Stomach (tissue), 4 donors: ENCODE measurements around the gene NT5C2.

Experiments
- EP300 ChIP-seq: sonication (generic); formaldehyde crosslinking; IDR thresholded peaks from one replicate; pipeline ENCODE4 v1.6.1; 2017; ENCODE audit warnings: antibody characterized with exemption
- TF ChIP-seq, protein P1 (sequence below), 7 experiments: fragments of 450-650 bp in 4 of 7; fragments of 200-600 bp in 3 of 7; sonication (generic) in 3 of 7; IDR thresholded peaks; one replicate each; pipeline ENCODE4 v1.5.1; 2016 to 2019; ENCODE audit warnings: antibody characterized with exemption in 7 of 7, control low read depth in 2 of 7, mild to moderate bottlenecking in 1 of 7

DNA sequence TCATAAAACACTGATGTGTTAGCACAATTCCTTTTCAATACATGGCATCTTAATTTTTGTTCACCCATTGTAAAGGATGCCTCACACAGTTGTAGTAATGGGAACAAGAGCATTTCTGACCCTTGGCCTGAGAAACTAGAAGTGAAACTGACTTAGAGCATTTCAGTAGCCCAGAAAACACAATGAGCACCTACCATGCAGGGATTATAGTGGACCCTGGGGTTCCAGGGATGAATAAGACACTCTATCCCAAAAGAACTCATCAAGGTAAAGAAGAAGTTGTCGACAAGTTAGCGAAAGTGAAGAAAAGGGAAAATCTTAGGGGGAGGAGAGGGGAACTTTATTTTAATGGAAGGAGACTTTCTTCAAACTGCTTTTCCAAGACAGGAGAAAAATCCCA is 125.6 kb downstream of the NT5C2 start:
- TF ChIP-seq, protein P1, sequence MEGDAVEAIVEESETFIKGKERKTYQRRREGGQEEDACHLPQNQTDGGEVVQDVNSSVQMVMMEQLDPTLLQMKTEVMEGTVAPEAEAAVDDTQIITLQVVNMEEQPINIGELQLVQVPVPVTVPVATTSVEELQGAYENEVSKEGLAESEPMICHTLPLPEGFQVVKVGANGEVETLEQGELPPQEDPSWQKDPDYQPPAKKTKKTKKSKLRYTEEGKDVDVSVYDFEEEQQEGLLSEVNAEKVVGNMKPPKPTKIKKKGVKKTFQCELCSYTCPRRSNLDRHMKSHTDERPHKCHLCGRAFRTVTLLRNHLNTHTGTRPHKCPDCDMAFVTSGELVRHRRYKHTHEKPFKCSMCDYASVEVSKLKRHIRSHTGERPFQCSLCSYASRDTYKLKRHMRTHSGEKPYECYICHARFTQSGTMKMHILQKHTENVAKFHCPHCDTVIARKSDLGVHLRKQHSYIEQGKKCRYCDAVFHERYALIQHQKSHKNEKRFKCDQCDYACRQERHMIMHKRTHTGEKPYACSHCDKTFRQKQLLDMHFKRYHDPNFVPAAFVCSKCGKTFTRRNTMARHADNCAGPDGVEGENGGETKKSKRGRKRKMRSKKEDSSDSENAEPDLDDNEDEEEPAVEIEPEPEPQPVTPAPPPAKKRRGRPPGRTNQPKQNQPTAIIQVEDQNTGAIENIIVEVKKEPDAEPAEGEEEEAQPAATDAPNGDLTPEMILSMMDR (IDR thresholded peaks at IDR 0.05), result no peak
- no peak for TF ChIP-seq EP300
